CD4-positive, alpha-beta T cell (primary cell): ENCODE measurements around the gene CPA4. TPM values are rescaled to one million over a fixed set of nuclear protein-coding genes. Genes with fewer than 3 reads are reported as not detected.

Experiments used
- ATAC-seq: fragments of 200-7000 bp; cut with Tn5 transposase; one replicate; pipeline ENCODE4 v1.10.0; 2022; ENCODE audit warnings: mild to moderate bottlenecking; ENCODE audit not compliant: poor library complexity
- CTCF ChIA-PET: fragments of 350-600 bp; sonication (Branson Sonifier 250); formaldehyde crosslinking; loops from one replicate; lab custom pipeline; 2021; ENCODE audit warnings: antibody characterized with exemption, inconsistent platforms; lab: Charles Lee
- POLR2A ChIA-PET: fragments of 350-600 bp; sonication (Branson Sonifier 250); formaldehyde crosslinking; loops from one replicate; lab custom pipeline; 2021; ENCODE audit warnings: antibody characterized with exemption, inconsistent platforms; lab: Charles Lee
- DNase-seq, 14 experiments: peaks; one replicate each; pipeline ENCODE4 v3.0.0-alpha.2; 2013 to 2020; ENCODE audit warnings: mixed read lengths in 2 of 14
- H3K27ac ChIP-seq, 2 donors: one replicate each; pipeline versions ENCODE4 v1.5.1 to v1.7.0; 2013; ENCODE audit warnings: low read length in 2 of 2, low read depth in 1 of 2, mild to moderate bottlenecking in 1 of 2
- H3K27me3 ChIP-seq, 2 experiments: 1 replicate in 1 of 2; 2 replicates in 1 of 2; pipeline versions ENCODE4 v1.6.1 to v1.7.0; 2013; ENCODE audit warnings: low read length in 2 of 2, control low read depth in 1 of 2, mild to moderate bottlenecking in 1 of 2, moderate library complexity in 1 of 2; ENCODE audit not compliant: insufficient read depth in 2 of 2, control insufficient read depth in 1 of 2
- H3K36me3 ChIP-seq: one replicate; pipeline ENCODE4 v1.6.1; 2013; ENCODE audit warnings: low read length, control low read depth; ENCODE audit not compliant: insufficient read depth
- H3K4me1 ChIP-seq: one replicate; pipeline ENCODE4 v1.6.1; 2013; ENCODE audit warnings: low read length, control low read depth; ENCODE audit not compliant: insufficient read depth
- H3K4me3 ChIP-seq: one replicate; pipeline ENCODE4 v1.5.1; 2013; ENCODE audit warnings: mild to moderate bottlenecking, low read length, moderate library complexity
- H3K9me3 ChIP-seq, 2 experiments: 1 replicate in 1 of 2; 2 replicates in 1 of 2; pipeline versions ENCODE4 v1.6.1 to v1.7.0; 2013; ENCODE audit warnings: low read length in 2 of 2, mild to moderate bottlenecking in 2 of 2, control low read depth in 1 of 2, moderate library complexity in 1 of 2; ENCODE audit not compliant: control insufficient read depth in 1 of 2, insufficient read depth in 1 of 2
- H3K27ac Mint-ChIP-seq: one replicate; pipeline ENCODE4 v1.8.0; 2020; ENCODE audit warnings: mixed read lengths
- H3K27me3 Mint-ChIP-seq: one replicate; pipeline ENCODE4 v1.8.0; 2021; ENCODE audit warnings: mixed read lengths
- H3K36me3 Mint-ChIP-seq: one replicate; pipeline ENCODE4 v1.8.0; 2021; ENCODE audit warnings: low read depth, mixed read lengths
- H3K4me1 Mint-ChIP-seq: one replicate; pipeline ENCODE4 v1.8.0; 2021; ENCODE audit warnings: low read depth, mixed read lengths
- H3K4me3 Mint-ChIP-seq: one replicate; pipeline ENCODE4 v1.8.0; 2020; ENCODE audit warnings: mild to moderate bottlenecking, mixed read lengths
- H3K9me3 Mint-ChIP-seq: one replicate; pipeline ENCODE4 v1.8.0; 2020; ENCODE audit warnings: mixed read lengths
- intact Hi-C, 2 experiments: fragments of 100-400 bp; cut with DNase I in 1 of 2; cut with micrococcal nuclease in 1 of 2; formaldehyde crosslinking; loops; one replicate each; pipeline versions ENCODE4 v1.15.1 to v1.9.0; 2023 to 2025; cut with DNase I, micrococcal nuclease
- total RNA-seq, 174 experiments: library from RNA in 2 of 174; stranded (reverse) in 2 of 174; gene quantifications; one replicate each; pipeline ENCODE4 v1.2.3 and lab custom pipeline; 2021 to 2026
- TF ChIP-seq, protein P1 (sequence below): fragments of 200-600 bp; IDR thresholded peaks from one replicate; pipeline ENCODE4 v1.8.0; 2022; ENCODE audit warnings: antibody characterized with exemption, mild to moderate bottlenecking

The CPA4 gene
- total RNA-seq, 2 experiments from 2014 or later: not detected

DNA sequence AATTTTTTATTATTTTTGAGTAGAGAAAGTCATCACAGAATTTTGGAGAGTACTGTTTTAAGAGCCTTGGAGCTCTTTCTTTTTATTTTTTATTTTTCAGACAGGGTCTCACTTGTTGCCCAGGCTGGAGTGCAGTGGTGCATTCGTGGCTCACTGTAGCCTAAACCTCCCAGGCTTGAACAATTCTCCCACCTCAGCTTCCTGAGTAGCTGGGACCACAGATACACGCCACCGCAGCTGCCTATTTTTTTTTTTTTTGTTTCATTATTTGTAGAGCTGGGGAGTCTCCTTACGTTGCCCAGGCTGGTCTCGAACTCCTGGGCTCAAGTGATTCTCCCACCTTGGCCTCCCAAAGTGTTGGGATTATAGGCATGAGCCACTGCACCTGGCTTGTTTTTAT lies 10.6 kb downstream of the CPA4 start:
- H3K36me3 Mint-ChIP-seq: no peaks in the 10 kb centered on the region
- no peak overlapping the region for H3K4me3 Mint-ChIP-seq
- Histone ChIP-seq H3K36me3 (no peaks in the 10 kb centered on the region), H3K9me3 (no peaks in the 10 kb centered on the region), H3K27me3 (no peaks in the 10 kb centered on the region), H3K4me3 (no peak overlapping the region), H3K27ac (no peak overlapping the region), H3K4me1 (no peaks in the 10 kb centered on the region)
- intact Hi-C loops: no loop called here
- H3K27me3 Mint-ChIP-seq: no peaks in the 10 kb centered on the region
- TF ChIP-seq, protein P1, sequence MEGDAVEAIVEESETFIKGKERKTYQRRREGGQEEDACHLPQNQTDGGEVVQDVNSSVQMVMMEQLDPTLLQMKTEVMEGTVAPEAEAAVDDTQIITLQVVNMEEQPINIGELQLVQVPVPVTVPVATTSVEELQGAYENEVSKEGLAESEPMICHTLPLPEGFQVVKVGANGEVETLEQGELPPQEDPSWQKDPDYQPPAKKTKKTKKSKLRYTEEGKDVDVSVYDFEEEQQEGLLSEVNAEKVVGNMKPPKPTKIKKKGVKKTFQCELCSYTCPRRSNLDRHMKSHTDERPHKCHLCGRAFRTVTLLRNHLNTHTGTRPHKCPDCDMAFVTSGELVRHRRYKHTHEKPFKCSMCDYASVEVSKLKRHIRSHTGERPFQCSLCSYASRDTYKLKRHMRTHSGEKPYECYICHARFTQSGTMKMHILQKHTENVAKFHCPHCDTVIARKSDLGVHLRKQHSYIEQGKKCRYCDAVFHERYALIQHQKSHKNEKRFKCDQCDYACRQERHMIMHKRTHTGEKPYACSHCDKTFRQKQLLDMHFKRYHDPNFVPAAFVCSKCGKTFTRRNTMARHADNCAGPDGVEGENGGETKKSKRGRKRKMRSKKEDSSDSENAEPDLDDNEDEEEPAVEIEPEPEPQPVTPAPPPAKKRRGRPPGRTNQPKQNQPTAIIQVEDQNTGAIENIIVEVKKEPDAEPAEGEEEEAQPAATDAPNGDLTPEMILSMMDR: no peak
- no peak for DNase-seq
- H3K27ac Mint-ChIP-seq: no peak overlapping the region
- ChIA-PET POLR2A (no interaction called here), CTCF (no interaction called here)
- no peaks in the 10 kb centered on the region for H3K4me1 Mint-ChIP-seq
- ATAC-seq: no peak
- no peaks in the 10 kb centered on the region for H3K9me3 Mint-ChIP-seq

DNA sequence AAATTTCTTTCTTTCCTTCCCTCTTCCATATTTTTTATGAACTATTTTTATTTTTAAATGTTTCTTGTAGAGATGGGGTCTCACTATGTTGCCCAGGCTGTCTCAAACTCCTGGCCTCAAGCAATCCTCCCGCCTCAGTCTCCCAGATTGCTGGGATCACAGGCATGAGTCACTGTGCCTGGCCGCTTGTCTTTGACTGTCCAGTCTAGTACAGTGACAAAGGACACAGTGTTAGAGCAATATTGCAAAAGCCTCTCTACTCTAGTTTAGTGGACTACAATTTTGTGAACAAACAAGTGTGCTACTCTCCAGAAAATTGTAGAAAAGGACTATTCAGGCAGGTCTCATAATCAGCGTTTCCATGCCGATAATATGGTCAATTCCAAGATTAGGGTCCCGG lies 11.0 kb downstream of the CPA4 start:
- H3K27ac Mint-ChIP-seq: no peak overlapping the region
- Histone ChIP-seq H3K4me1 (no peaks in the 10 kb centered on the region), H3K4me3 (no peak overlapping the region), H3K36me3 (no peaks in the 10 kb centered on the region), H3K9me3 (no peaks in the 10 kb centered on the region), H3K27ac (no peak overlapping the region), H3K27me3 (no peaks in the 10 kb centered on the region)
- POLR2A ChIA-PET: no interaction called here
- CTCF ChIA-PET: no interaction called here
- H3K27me3 Mint-ChIP-seq: no peaks in the 10 kb centered on the region
- TF ChIP-seq, protein P1: no peak
- ATAC-seq: no peak
- H3K36me3 Mint-ChIP-seq: no peaks in the 10 kb centered on the region
- H3K9me3 Mint-ChIP-seq: no peaks in the 10 kb centered on the region
- DNase-seq: no peak
- intact Hi-C loops: no loop called here
- no peaks in the 10 kb centered on the region for H3K4me1 Mint-ChIP-seq
- H3K4me3 Mint-ChIP-seq: no peak overlapping the region

DNA sequence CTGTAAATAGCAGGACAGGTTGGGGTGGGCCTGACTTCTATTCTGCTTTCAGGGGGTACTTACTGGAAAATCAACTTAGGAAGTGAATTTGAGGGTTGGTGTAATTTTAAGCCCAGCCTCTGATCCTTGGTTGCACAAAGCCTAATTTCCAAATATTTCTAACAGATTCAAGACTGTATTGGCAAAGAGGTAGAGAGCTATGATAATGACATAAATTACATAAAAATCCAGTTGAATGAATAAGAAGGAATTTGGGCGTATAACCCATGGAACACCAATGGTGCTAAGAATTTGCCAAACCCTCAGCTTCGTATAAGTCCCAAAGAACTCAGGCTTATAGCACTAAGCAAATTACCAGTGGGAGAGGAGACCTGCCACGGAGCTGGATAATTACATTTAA lies 11.9 kb downstream of the CPA4 start:
- ChIA-PET CTCF (interaction anchor here (0.8 kb wide), 1 partner anchor 9 kb away, joined by 3 read pairs; no protein-coding TSS in a partner anchor), POLR2A (no interaction called here)
- H3K27me3 Mint-ChIP-seq: no peaks in the 10 kb centered on the region
- H3K27ac Mint-ChIP-seq: no peak overlapping the region
- Histone ChIP-seq H3K36me3 (no peaks in the 10 kb centered on the region), H3K4me3 (no peak overlapping the region), H3K4me1 (no peaks in the 10 kb centered on the region), H3K27ac (no peak overlapping the region), H3K9me3 (no peaks in the 10 kb centered on the region), H3K27me3 (no peaks in the 10 kb centered on the region)
- no peak overlapping the region for H3K4me3 Mint-ChIP-seq
- no peaks in the 10 kb centered on the region for H3K4me1 Mint-ChIP-seq
- TF ChIP-seq, protein P1: no peak
- intact Hi-C loops: no loop called here
- DNase-seq: no peak
- no peaks in the 10 kb centered on the region for H3K9me3 Mint-ChIP-seq
- ATAC-seq: no peak
- no peaks in the 10 kb centered on the region for H3K36me3 Mint-ChIP-seq
